ENCODE results near the gene IVNS1ABP.
"Not testable (repeated sequence)": the region's sequence is repeated elsewhere in the genome, so short reads cannot be mapped to it uniquely, and the experiment has no call there.

DNA sequence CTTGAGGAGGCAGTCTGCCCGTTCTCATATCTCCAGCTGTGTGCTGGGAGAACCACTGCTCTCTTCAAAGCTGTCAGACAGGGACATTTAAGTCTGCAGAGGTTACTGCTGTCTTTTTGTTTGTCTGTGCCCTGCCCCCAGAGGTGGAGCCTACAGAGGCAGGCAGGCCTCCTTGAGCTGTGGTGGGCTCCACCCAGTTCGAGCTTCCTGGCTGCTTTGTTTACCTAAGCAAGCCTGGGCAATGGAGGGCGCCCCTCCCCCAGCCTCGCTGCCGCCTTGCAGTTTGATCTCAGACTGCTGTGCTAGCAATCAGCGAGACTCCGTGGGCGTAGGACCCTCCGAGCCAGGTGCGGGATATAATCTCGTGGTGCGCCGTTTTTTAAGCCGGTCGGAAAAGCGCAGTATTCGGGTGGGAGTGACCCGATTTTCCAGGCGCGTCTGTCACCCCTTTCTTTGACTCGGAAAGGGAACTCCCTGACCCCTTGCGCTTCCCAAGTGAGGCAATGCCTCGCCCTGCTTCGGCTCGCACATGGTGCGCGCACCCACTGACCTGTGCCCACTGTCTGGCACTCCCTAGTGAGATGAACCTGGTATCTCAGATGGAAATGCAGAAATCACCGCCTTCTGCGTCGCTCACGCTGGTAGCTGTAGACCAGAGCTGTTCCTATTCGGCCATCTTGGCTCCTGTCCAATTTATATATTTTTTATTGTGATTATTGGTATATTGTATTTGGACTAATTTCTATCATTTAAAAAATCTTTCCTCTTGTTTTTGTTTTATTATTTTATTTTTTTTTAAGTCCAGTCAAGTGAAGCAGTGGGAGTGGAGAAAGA, 59.7 kb downstream of the IVNS1ABP start:
- TF ChIP-seq SP1 (IDR thresholded peaks at IDR 0.05; ENCODE audit: low read depth, low read length); EP300 (IDR thresholded peaks at IDR 0.05; ENCODE audit: borderline replicate concordance in 1 of 2, control insufficient read depth in 1 of 2, low read depth in 2 of 2, low read length in 2 of 2); YY1 (IDR thresholded peaks at IDR 0.05; ENCODE audit: low read depth, low read length); POLR2A (IDR thresholded peaks at IDR 0.05; ENCODE audit: low read depth, low read length); CTCF (IDR thresholded peaks at IDR 0.05 in 2 of 3, conservative IDR thresholded peaks at IDR 0.05 in 1 of 3; ENCODE audit: control insufficient read depth in 2 of 3, extremely low read depth in 1 of 3, insufficient read depth in 1 of 3, low read depth in 3 of 3, low read length in 3 of 3); CEBPB (IDR thresholded peaks at IDR 0.05; ENCODE audit: borderline replicate concordance in 1 of 2, low read depth in 2 of 2, low read length in 2 of 2); NR2F1 (conservative IDR thresholded peaks at IDR 0.05); EZH2 (IDR thresholded peaks at IDR 0.05; ENCODE audit: borderline replicate concordance, control insufficient read depth, low read depth, low read length); ZBTB4 (CRISPR knock-in tag; IDR thresholded peaks at IDR 0.05); POLR2AphosphoS5 (IDR thresholded peaks at IDR 0.05; ENCODE audit: low read length); SRF (IDR thresholded peaks at IDR 0.05; ENCODE audit: low read depth in 2 of 2, low read length in 2 of 2); NBN (IDR thresholded peaks at IDR 0.05): not testable (repeated sequence)
- TF ChIP-seq, protein P1, sequence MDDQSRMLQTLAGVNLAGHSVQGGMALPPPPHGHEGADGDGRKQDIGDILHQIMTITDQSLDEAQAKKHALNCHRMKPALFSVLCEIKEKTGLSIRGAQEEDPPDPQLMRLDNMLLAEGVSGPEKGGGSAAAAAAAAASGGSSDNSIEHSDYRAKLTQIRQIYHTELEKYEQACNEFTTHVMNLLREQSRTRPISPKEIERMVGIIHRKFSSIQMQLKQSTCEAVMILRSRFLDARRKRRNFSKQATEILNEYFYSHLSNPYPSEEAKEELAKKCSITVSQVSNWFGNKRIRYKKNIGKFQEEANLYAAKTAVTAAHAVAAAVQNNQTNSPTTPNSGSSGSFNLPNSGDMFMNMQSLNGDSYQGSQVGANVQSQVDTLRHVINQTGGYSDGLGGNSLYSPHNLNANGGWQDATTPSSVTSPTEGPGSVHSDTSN (IDR thresholded peaks at IDR 0.05; ENCODE audit: insufficient replicate concordance, low read depth, low read length) = not testable (repeated sequence)

Data from GM12878 (cell line).